GM19351 (cell line): Measurements from ENCODE around the gene SEPTIN1.
"Not testable (repeated sequence)": the region's sequence is repeated elsewhere in the genome, so short reads cannot be mapped to it uniquely, and the experiment has no call there.

Experiments
- ATAC-seq: cut with Tn5 transposase; IDR thresholded peaks from one replicate; pipeline ENCODE4 v1.9.1; 2021; ENCODE audit warnings: mild to moderate bottlenecking, moderate library complexity; ENCODE audit not compliant: unreplicated experiment

Gene SEPTIN1

DNA sequence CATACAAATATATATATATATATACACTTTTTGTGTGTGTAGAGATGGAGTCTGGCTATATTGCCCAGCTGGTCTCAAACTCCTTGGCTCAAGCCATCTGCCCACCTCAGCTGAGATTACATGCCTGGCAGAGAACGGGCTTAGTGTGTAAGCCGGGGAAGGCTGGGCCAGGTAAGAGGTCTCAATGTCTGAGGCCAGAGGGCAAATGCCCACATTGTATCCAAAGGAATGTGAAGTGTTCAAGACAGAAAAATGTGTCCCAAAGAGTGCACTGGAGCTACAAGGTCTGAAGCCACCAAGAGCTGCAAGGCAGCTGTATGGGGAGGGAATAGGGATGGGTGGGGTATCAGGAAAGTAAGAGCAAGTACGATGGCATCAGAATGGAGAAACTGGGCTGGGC, 36.1 kb downstream of the SEPTIN1 start:
- ATAC-seq, result no peak

DNA sequence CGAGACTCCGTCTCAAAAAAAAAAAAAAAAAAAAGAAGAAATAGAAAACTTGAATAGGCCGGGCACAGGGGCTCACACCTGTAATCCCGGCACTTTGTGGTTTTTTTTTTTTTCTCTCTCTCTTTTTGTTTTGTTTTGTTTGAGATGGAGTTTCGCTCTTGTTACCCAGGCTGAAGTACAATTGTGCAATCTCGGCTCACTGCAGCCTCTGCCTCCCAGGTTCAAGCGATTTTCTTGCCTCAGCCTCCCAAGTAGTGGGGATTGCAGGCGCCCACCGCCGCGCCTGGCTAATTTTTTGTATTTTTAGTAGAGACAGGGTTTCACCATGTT, 38.9 kb downstream of the SEPTIN1 start:
- not testable (repeated sequence) for ATAC-seq

DNA sequence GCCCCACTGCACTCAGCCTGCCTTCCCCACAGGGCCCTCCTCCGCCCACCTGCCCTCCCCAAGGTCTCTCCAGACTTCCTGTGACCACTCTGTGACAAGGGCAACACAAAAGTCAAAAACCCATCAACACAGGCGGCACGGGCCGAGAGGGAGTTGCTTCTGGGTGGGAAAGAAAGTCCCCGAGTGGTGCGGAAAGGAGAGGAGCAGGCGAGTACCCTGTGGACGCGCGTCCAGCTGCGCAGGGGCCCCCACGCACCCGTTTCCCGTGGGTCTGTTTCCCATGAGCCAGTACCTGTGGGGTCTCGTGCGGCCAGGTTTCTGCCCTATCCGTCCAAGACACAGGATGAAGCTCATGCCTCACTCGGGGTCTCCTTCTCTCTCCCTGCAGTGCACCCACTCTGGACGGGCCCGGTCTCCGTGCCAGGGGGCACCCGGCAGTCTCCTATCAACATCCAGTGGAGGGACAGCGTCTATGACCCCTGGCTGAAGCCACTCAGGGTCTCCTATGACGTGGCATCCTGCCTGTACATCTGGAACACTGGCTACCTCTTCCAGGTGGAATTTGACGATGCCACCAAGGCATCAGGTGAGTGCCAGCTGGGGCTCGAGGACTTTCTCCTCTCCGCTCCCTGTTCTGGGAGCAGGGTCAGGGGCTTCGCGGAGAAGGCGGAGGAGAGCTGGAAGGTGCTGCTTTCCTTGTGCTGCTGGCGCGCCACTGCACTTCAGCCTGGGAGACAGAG, 39.4 kb downstream of the SEPTIN1 start:
- ATAC-seq, result no peak

DNA sequence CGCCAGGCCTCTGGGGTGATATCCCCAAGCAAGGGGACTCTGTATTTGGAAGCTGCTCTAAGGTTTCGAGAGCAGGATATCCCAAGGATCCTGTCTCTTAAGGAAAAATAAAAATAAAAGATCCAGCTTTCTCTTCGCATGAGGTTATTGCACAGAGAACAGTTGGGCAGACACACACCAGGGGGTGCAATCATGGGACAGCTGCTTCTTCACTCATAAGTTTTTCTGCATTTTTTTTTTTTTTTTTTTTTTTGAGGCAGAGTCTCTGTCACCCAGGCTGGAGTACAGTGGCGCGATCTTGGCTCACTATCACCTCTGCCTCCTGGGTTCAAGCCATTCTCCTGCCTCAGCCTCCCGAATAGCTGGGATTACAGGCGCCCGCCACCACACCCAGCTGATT, 40.4 kb downstream of the SEPTIN1 start:
- ATAC-seq, result not testable (repeated sequence)

DNA sequence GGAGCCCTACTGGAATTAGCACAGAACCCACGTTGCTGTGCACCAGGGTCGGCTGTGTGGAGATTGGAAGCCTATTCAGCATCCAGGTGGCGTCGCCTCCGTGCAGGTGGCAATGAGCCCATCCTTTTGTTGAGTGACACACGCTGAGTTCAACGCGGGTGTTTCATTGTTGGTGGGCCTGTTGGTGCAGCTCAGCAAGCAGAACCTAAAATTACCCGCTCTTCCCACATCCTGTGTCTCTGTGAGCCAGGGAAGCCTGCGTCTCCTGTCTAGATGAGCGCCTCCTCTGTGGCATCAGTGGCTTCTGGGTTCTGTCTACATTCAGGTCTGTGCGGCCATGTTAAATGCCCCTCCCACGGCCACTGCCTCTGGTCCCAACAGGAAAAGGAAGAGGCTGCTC, 41.7 kb downstream of the SEPTIN1 start:
- ATAC-seq, result no peak

DNA sequence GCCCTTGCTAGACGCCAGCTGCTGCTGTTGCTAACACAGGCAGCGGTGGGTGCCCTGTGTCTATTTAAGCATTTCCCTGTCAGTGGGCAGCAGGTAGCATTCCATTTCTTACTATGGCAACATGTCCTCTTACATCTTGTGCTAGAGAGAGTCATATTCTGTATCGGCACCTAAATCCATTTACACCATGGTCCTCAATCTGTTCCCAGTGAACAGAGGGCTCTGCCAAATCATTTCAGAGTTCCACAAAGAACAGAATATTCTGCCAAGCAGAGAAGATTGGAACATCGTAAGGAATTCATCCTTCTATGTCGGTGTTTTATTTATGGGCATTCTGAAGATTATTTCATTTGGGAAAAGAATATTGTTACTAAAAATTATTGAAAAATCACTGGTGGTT, 43.6 kb downstream of the SEPTIN1 start:
- ATAC-seq, result not testable (repeated sequence)

DNA sequence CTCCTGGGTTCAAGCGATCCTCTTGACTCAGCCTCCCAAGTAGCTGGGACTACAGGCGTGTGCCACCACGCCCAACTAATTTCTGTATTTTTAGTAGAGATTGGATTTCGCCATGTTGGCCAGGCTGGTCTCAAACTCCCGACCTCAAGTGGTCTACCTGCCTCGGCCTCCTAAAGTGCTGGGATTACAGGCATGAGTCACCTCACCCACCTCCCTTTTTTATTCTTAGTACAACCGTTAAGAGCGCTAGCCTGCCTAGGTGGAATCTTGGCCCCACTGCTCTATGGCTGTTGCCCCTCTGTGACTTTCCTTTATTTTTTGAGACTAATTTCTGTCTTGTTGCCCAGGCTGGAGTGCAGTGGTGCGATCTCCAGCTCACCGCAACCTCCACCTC, 44.4 kb downstream of the SEPTIN1 start:
- not testable (repeated sequence) for ATAC-seq

DNA sequence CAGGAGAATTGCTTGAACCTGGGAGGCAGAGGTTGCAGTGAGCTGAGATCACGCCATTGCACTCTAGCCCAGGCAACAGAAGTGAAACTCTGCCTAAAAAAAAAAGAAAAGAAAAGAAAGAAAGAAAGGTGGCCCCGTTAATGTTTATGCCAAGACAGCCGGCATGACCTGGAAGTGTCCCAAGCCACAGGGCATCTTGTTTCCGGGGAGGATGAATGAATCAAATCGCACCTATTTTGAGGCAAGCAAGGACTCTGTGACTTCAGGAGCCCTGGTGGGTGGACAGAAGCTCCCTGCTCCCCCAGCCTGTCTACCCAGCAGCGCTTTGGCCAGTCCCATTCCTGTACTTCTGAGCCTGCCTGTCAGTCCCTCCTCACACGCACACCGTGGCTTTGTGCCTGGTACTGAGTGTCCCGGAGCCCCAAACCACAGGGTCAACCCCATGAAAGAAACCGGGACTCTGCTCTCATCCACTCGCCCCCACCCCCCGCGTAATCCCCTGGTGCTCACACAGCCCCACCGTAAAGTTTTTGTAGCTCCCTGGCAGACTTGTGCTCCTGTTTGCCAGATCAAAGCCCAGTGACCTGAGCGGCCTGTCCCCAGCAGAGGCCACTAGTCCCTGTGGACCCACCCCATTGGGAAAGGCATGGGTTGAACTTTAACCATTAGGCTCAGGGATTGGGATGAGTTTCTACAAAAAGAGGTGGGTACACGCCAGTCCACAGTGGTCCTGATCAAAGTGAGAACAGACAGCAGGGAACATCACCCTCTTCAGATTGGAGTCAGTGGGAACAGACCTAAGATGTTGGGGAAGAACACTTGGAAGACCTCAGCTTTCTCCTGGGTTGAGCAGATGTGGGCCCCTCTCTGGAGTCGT, 46.5 kb downstream of the SEPTIN1 start:
- ATAC-seq, result no peak

DNA sequence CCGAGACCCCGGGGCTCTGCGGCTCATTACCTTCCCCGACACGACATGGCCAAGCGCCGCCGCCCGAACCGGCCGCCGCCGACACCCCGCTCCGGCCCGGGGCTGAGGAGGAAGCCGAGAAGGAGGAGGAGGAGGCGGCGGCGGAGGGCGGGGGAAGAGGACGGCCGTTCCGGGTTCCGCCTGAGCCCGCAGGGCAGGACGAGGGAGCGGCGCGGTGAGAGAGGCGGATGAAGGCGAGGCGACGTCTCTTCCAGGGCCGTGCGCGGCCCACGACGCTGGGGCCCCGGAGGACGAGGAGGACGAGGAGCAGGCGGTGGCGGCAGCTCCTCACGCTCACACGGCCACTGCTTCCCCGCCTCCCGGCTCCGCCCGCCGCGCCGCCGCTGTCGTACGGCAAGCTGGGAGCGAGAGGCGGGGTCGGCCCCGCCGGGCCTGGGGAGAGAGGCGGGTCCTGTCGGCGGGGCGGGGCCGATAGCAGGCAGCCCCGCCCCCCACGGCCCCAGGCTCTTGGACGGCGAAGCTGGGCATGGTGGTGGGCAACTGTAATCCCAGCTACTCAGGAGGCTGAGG, 47.2 kb downstream of the SEPTIN1 start:
- ATAC-seq, result peak; percentile 74

DNA sequence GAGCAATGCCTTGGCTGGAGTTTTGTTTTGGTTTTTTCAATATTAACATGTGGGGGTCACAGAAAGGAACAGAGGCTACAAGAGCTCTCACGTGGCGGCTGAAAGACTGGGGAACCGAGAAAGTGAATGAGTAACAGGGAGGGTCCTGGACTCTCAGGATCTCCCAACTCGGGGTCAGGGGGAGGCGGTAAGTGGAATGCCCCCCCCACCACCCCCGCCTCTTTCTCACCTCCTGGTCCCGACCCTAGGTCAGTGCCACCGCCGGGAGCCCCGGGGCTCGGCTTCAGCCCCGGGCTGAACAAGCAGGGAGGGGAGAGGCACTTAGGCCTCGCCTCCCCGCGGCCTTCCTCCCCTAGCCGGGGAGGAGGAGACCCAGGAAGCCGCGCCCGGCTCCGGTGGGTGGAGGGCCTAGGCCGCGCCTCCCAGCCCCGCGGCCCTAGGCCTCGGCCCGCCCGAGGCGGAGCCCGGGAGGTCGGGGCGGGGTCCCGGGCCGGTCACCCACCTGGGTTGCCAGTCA, 47.8 kb downstream of the SEPTIN1 start:
- peak; percentile 92 for ATAC-seq
